ENCODE results near the gene FAM193A.
"Not testable (repeated sequence)": the region's sequence is repeated elsewhere in the genome, so short reads cannot be mapped to it uniquely, and the experiment has no call there.

FAM193A gene

GRCh38 chr4:2698951-2699505, 162.6 kb downstream of the FAM193A start:
- FAIRE-seq: no peak
- DNase-seq (ENCODE audit: insufficient read length, low spot score): no peak
- no peak for TF ChIP-seq POLR2A (IDR thresholded peaks at IDR 0.05; ENCODE audit: low read depth, low read length)

- FAIRE-seq (no peak), DNase-seq (ENCODE audit: insufficient read length, low spot score) (no peak)
- TF ChIP-seq POLR2A (IDR thresholded peaks at IDR 0.05; ENCODE audit: low read depth, low read length): no peak
Measured at GRCh38 chr4:2699534-2699933, 163.1 kb downstream of the FAM193A start.

GRCh38 chr4:2700031-2700430, 163.6 kb downstream of the FAM193A start:
- DNase-seq (ENCODE audit: insufficient read length, low spot score) (no peak), FAIRE-seq (no peak)
- no peak for TF ChIP-seq POLR2A (IDR thresholded peaks at IDR 0.05; ENCODE audit: low read depth, low read length)

GRCh38 chr4:2702361-2702760, 165.9 kb downstream of the FAM193A start:
- no peak for DNase-seq (ENCODE audit: insufficient read length, low spot score)
- no peak for FAIRE-seq
- TF ChIP-seq POLR2A (IDR thresholded peaks at IDR 0.05; ENCODE audit: low read depth, low read length): no peak

GRCh38 chr4:2702770-2703169, 166.3 kb downstream of the FAM193A start:
- no peak for TF ChIP-seq POLR2A (IDR thresholded peaks at IDR 0.05; ENCODE audit: low read depth, low read length)
- FAIRE-seq: no peak
- no peak for DNase-seq (ENCODE audit: insufficient read length, low spot score)

- FAIRE-seq (no peak), DNase-seq (ENCODE audit: insufficient read length, low spot score) (no peak)
- no peak for TF ChIP-seq POLR2A (IDR thresholded peaks at IDR 0.05; ENCODE audit: low read depth, low read length)
Measured at GRCh38 chr4:2712261-2712842, 175.9 kb downstream of the FAM193A start.

GRCh38 chr4:2713337-2713736, 176.9 kb downstream of the FAM193A start:
- no peak for TF ChIP-seq POLR2A (IDR thresholded peaks at IDR 0.05; ENCODE audit: low read depth, low read length)
- FAIRE-seq: no peak

GRCh38 chr4:2714061-2714770, 177.8 kb downstream of the FAM193A start:
- DNase-seq (ENCODE audit: insufficient read length, low spot score) (no peak), FAIRE-seq (no peak)
- TF ChIP-seq POLR2A (IDR thresholded peaks at IDR 0.05; ENCODE audit: low read depth, low read length): no peak

More at GRCh38 chr4:2713337-2713736, 176.9 kb downstream of the FAM193A start:
- no peak for DNase-seq (ENCODE audit: insufficient read length, low spot score)

GRCh38 chr4:2714918-2715317, 178.5 kb downstream of the FAM193A start:
- DNase-seq (ENCODE audit: insufficient read length, low spot score) (no peak), FAIRE-seq (no peak)
- TF ChIP-seq POLR2A (IDR thresholded peaks at IDR 0.05; ENCODE audit: low read depth, low read length): no peak

GRCh38 chr4:2715426-2715825, 179.0 kb downstream of the FAM193A start:
- TF ChIP-seq POLR2A (IDR thresholded peaks at IDR 0.05; ENCODE audit: low read depth, low read length): no peak
- FAIRE-seq: no peak
- no peak for DNase-seq (ENCODE audit: insufficient read length, low spot score)

GRCh38 chr4:2716236-2716635, 179.8 kb downstream of the FAM193A start:
- DNase-seq (ENCODE audit: insufficient read length, low spot score): no peak
- FAIRE-seq: no peak
- no peak for TF ChIP-seq POLR2A (IDR thresholded peaks at IDR 0.05; ENCODE audit: low read depth, low read length)

GRCh38 chr4:2721586-2721985, 185.1 kb downstream of the FAM193A start:
- FAIRE-seq: no peak
- no peak for TF ChIP-seq POLR2A (IDR thresholded peaks at IDR 0.05; ENCODE audit: low read depth, low read length)
- DNase-seq (ENCODE audit: insufficient read length, low spot score): no peak

- DNase-seq (ENCODE audit: insufficient read length, low spot score): no peak
- FAIRE-seq: no peak
- TF ChIP-seq POLR2A (IDR thresholded peaks at IDR 0.05; ENCODE audit: low read depth, low read length): no peak
Measured at GRCh38 chr4:2722033-2722432, 185.6 kb downstream of the FAM193A start.

- DNase-seq (ENCODE audit: insufficient read length, low spot score) (no peak), FAIRE-seq (no peak)
- TF ChIP-seq POLR2A (IDR thresholded peaks at IDR 0.05; ENCODE audit: low read depth, low read length): no peak
Measured at GRCh38 chr4:2723751-2724150, 187.3 kb downstream of the FAM193A start.

GRCh38 chr4:2725380-2725779, 188.9 kb downstream of the FAM193A start:
- FAIRE-seq: no peak
- DNase-seq (ENCODE audit: insufficient read length, low spot score): no peak

GRCh38 chr4:2726881-2727280, 190.4 kb downstream of the FAM193A start:
- not testable (repeated sequence) for DNase-seq (ENCODE audit: insufficient read length, low spot score); FAIRE-seq

More at GRCh38 chr4:2725380-2725779, 188.9 kb downstream of the FAM193A start:
- TF ChIP-seq POLR2A (IDR thresholded peaks at IDR 0.05; ENCODE audit: low read depth, low read length): no peak

Data from H54 (cell line).